HG03342 (cell line): ENCODE results near the gene SYT15.
"Not testable (repeated sequence)": the region's sequence is repeated elsewhere in the genome, so short reads cannot be mapped to it uniquely, and the experiment has no call there.

Source experiments
- ATAC-seq: cut with Tn5 transposase; IDR thresholded peaks from one replicate; pipeline ENCODE4 v1.9.1; 2021; ENCODE audit warnings: mild to moderate bottlenecking, moderate library complexity; ENCODE audit not compliant: unreplicated experiment

SYT15 gene

DNA sequence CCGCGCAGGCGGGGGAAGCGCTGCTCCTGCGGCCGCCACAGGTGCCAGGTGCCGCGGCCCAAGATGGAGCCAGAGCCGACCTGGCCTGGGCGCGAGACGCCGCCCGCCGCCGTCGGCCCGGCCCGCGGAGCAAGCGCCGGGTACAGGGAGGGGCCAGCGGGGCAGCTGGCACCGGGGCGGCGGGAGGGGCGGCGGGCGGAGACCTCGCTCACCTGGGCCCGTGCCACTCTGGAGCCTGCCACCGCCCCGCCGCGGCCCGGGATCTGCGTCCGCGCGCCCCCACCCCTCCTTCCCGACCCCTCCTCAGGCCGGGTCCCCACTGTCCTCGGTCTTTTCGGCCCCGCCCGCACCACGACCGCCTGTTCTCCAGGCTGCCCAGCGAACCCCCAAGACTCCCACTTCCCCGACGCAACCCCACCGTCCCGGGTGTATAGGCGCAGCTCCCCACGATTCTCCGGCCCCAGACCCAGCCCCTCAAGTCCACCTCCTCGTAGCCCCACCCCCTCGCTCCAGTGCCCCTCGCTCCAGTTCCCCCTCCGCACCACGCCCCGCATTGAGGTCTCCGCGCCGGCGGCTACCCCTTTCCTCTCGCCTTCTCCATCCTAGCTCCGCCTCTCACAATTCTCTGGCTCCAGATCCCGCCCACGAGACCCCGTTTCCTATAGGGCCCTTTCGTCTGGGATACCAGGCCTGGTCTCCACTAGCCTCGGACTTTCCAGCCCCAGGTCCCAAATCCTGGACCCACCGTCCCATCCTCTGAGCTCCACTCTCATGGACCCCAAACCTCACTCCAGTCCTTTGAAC is 22.2 kb upstream of the SYT15 start, which contains the start of gene GPRIN2:
Gene GPRIN2, minus strand, starts transcription at position 144 of the 804 bp plus-strand sequence. CDS start 5,922 bp downstream, outside the sequence.
- ATAC-seq, result no peak

- ATAC-seq, result no peak
These were observed 21.4 kb upstream of the SYT15 start for GRCh38 chr10:46557319-46558121.

- no peak for ATAC-seq
These were observed 20.9 kb upstream of the SYT15 start for GRCh38 chr10:46558122-46558391.

- no peak for ATAC-seq
These were observed 20.3 kb upstream of the SYT15 start for GRCh38 chr10:46558392-46559185.

GRCh38 chr10:46559231-46559671 is 19.7 kb upstream of the SYT15 start:
- no peak for ATAC-seq

DNA sequence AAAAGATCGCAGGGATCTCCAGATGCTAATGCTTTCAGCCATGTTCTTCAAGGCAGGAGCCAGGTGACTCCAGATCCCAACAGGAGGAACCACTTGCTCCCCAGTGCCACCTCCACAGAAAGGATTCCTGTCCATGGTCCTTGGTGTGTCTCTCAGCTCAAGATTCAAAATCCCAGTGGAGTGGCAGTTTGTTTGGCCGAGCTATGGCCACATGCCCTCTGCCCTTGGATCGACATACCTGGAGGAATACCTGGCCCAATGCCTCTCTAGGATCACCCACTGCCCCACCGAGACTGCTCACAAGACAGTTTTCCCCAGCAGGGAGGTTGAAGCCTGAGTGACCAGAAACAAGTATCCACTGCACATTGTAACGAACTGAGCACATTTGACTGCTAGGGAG is 18.5 kb upstream of the SYT15 start:
- no peak for ATAC-seq

GRCh38 chr10:46560952-46561351 is 18.0 kb upstream of the SYT15 start:
- ATAC-seq, result no peak

GRCh38 chr10:46565591-46566332 is 13.2 kb upstream of the SYT15 start:
- not testable (repeated sequence) for ATAC-seq

DNA sequence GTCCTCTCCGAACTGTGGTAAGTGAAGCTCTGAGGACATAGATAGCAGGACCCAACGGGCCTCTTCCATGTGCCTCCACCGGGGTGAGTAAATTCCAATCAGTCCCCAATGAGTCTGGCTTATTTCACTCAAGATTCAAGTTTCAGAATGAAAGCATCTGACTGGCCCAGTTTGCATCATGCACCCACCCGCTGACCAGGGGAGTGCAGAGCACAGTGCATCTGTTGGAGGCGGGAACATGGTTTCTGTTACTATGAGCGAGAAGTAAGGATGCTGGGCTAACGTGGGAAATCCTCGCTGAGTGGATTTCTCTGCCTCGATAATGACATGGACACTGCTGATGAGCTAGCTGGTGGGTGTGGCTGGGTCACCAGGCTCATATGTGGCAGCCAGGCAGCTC is 11.8 kb upstream of the SYT15 start:
- not testable (repeated sequence) for ATAC-seq

DNA sequence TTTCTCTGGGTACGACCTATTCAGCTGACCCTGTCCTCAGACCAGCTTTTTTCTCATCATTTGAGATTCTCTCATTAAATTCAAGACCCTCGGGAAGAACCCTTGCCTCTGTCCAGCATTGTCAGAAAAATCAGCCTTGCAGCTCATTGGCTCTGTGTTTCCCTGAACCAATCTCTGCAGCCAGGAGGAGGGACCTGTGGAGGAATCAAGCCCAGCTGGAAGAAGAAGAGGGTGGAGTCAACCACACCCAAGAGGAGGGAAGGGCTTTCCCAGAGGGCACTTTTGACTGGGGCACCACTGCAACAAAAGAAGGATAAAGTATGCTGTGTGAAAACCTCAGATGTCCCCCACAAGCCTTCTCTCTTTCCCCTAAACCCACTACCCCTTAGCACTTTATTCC is 8.3 kb upstream of the SYT15 start:
- ATAC-seq, result not testable (repeated sequence)

DNA sequence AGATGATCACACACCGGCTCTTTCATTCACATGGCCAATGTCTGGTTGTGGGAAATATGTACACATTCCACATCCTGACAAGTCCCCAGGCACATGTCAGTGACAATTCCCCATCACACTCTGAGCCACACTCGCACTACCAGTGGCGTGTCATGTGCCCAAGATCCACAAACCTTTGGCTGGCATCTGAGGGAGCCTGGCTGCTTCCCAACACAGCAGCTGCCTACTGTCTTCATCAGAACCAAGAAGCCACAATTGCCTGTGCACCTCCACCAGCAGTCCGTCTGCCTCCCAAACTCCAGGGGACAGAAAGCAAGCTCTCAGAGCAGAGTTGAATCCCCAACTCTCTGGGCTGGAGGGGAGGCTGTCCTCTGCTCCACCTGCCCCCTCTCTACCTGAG is 6.2 kb upstream of the SYT15 start:
- ATAC-seq, result not testable (repeated sequence)

DNA sequence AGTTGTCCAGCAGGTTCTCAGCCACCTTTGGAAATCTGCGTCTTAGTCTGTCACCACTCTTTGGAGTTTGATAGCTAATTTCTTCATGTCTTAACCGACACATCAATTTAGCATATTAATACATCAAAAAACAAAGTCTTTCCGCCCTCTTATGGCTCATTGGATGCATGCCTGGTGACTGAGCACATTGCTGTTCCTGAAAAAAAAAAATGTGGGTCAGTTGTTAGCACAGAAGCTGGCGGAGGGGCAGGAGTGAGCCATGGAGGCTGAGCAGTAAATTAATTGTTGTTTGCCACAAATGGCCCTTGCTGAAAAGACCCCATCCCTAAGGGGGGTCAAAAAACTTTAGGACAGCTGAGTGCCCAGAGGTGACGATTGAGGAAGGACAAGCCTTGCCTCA is 5.6 kb upstream of the SYT15 start:
- ATAC-seq, result not testable (repeated sequence)

DNA sequence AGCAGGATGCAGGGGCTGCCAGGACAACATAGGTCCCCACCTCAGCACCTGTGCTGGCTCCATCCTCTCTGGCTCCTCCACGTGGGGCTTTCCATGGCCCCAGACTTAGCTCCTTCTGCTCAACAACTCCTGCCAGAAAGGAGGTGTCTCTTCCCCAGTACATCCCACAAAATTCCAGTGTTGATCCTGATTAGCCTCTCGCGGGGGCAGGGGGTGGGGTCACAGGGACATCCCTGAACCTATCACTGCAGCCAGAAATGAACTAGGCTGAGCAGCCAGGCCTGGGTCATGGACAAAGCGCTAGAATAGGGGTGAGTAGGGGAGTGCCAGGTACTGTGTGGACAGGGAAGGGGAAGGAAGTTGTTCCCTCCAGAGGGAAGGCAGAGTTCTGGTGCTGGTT is 5.0 kb upstream of the SYT15 start:
- ATAC-seq, result not testable (repeated sequence)

DNA sequence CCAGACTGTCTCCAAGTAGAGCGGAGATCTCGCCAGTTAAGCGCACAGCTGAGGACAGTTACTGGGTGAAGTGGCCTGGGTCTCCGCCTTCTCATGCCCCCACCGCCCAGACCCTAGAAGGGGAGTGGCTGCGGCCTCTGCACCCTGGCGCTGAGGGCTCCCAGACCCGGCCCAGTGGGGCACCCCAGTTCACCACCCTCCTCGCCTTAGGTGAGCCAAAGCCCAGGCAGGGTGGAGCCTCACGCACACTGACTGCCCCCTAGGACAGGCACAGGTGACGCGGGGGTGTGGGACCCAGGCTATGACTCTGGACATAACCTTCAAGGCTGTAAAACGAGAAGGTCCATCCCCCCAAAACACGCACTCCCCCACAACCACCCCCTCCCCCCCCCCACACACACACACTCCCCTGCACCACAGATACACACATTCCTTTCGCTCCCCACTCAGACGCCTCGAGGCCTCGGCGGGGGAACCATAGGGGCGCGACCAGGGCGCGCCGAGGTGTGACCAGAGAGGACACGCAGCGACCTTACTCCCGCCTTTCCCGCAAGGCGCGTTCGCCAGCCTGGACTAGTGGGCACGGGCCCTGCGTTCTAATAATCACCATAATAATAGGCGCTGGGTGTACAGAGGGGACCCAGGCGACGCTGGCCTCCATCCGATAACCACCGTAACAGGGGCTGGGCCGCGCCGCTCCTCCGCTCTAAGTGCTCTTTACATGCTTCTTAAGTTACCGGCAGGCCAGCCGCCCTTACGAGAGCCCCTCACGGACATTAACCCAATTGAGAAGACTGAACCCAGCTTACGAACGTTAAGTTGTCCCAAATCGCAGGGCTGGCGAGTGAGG is 1.1 kb upstream of the SYT15 start:
- ATAC-seq, result not testable (repeated sequence)

DNA sequence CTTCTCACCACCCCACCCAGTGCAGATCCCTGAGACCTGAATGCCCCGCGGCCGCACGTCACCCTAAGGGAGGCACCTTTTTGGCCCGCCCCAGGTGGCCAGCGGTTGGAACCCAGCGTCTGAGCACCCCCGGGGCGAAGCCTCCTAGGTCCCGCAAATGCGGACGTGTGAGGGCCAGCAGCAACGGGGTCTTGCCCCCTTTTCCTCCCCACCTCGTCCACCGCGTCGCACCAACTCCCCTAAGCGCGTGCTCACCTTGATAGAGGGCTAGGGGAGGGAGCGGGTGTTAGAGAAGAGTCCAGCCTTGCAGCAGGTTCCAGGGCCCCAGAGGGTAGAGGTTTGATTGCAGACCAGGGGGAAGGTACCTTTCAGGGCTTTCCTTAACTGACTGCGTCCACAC is 450 bp downstream of the SYT15 start:
- not testable (repeated sequence) for ATAC-seq

- not testable (repeated sequence) for ATAC-seq
These were observed 3.1 kb downstream of the SYT15 start for GRCh38 chr10:46581997-46582396.

GRCh38 chr10:46582568-46582967 is 3.6 kb downstream of the SYT15 start:
- not testable (repeated sequence) for ATAC-seq

DNA sequence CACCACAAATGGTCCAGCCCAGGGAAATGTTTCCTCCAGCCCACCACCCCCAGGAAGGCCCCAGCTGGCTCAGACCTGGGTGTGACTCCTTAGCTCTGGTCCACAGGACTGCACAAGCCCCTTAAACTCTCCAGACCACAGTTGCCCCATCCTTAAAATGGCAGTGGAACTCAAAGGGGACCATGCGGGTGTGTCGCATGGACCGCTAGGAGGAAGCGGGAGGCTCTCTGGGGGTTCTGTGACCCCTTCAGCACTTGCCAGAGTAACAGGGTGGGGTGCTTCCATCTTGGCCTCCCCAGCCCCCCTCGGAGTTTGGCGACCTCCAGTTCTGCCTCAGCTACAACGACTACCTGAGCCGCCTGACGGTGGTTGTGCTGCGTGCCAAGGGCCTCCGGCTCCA is 5.3 kb downstream of the SYT15 start:
- not testable (repeated sequence) for ATAC-seq

- not testable (repeated sequence) for ATAC-seq
These were observed 6.3 kb downstream of the SYT15 start for GRCh38 chr10:46585246-46585645.

DNA sequence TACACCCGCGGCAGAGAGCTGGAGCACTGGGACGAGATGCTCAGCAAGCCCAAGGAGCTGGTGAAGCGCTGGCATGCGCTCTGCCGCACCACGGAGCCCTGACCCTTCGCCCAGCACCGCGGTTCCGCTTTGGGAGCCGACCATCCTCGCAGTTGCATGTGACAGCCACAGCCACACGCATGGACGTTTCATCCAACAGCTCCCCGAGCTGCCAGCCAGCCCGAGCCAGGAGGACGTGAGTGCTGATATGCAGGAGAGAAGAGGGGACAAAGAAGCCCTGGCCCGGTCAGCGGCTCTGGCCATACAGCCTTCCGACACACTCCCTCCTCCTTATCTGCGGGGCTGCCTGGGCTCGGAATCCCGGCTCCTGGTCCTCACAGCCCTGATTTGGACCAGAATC is 8.6 kb downstream of the SYT15 start:
- not testable (repeated sequence) for ATAC-seq
